ENCODE measurements around the gene ZNF282. TPM values are rescaled to one million over a fixed set of nuclear protein-coding genes. Genes with fewer than 3 reads are reported as not detected.

The ZNF282 gene
- total and polyA plus RNA-seq, 7 experiments from 2014 or later: 0.83 to 36.7 (median 13.3) TPM

GRCh38 chr7:149172534-149172920, 22.8 kb upstream of the ZNF282 start:
- Mint-ChIP-seq H3K4me1 (peaks cover 0 to 5% (median 0%) of the 10 kb centered on the region in 7 donors), H3K4me3 (no peak overlapping the region), H3K9me3 (no peaks in the 10 kb centered on the region), H3K27me3 (no peaks in the 10 kb centered on the region), H3K36me3 (peaks cover 12 to 28% (median 17%) of the 10 kb centered on the region in 5 donors), H3K27ac (peak overlapping the region in 1 of 9 donors; percentile 55)
- no peak for DNase-seq
- Histone ChIP-seq H3K27ac (ENCODE audit: low read depth, low read length) (no peak overlapping the region), H3K27me3 (ENCODE audit: control insufficient read depth in 2 of 2, insufficient read depth in 2 of 2, low read length in 2 of 2) (no peaks in the 10 kb centered on the region), H3K9me3 (ENCODE audit: control insufficient read depth in 2 of 3, low read length in 3 of 3) (no peaks in the 10 kb centered on the region), H3K36me3 (ENCODE audit: control insufficient read depth in 2 of 3, insufficient read depth in 3 of 3, low read length in 3 of 3) (peaks cover 0 to 48% (median 18%) of the 10 kb centered on the region in 3 experiments), H3K4me1 (ENCODE audit: control insufficient read depth in 2 of 2, insufficient read depth in 2 of 2, low read length in 2 of 2) (no peaks in the 10 kb centered on the region), H3K4me3 (ENCODE audit: low read length) (no peak overlapping the region)
- ChIA-PET POLR2A (no interaction called here), CTCF (no interaction called here)
- intact Hi-C loops (cut with micrococcal nuclease): no loop called here
- ATAC-seq: no peak

DNA sequence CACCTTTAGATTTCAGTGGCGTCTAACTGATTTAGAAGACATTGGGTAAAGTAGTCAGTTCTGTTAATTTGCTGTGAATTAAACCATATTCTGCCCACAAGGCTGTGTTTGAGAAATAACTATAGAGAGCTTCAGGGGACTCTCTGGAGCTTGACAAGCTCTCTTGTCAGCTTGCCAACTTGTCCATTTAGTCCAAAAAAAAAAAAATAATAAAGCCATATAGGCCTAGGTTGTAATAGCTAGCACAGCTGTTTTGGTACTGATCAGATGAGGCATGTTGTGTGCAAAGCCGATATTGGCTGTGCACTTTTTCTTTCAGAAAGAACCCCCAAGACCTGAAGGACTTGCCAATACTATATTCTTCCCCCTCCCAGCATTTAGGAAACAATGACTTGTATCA, 20.2 kb upstream of the ZNF282 start:
- Histone ChIP-seq H3K36me3 (ENCODE audit: control insufficient read depth in 2 of 3, insufficient read depth in 3 of 3, low read length in 3 of 3) (peaks cover 7 to 53% (median 18%) of the 10 kb centered on the region in 3 experiments), H3K27me3 (ENCODE audit: control insufficient read depth in 2 of 2, insufficient read depth in 2 of 2, low read length in 2 of 2) (no peaks in the 10 kb centered on the region), H3K9me3 (ENCODE audit: control insufficient read depth in 2 of 3, low read length in 3 of 3) (no peaks in the 10 kb centered on the region), H3K4me1 (ENCODE audit: control insufficient read depth in 2 of 2, insufficient read depth in 2 of 2, low read length in 2 of 2) (no peaks in the 10 kb centered on the region), H3K4me3 (ENCODE audit: low read length) (no peak overlapping the region), H3K27ac (ENCODE audit: low read depth, low read length) (no peak overlapping the region)
- CTCF ChIA-PET: no interaction called here
- Mint-ChIP-seq H3K36me3 (peaks cover 14 to 37% (median 24%) of the 10 kb centered on the region in 5 donors), H3K27ac (no peak overlapping the region), H3K9me3 (no peaks in the 10 kb centered on the region), H3K4me1 (peaks cover 0 to 5% (median 0%) of the 10 kb centered on the region in 7 donors), H3K27me3 (no peaks in the 10 kb centered on the region), H3K4me3 (no peak overlapping the region)
- ATAC-seq (no peak), DNase-seq (no peak)
- POLR2A ChIA-PET: interaction anchor here (0.7 to 0.8 kb wide), 2 partner anchors 244 to 470 kb away, joined by 3 read pairs; no protein-coding TSS in a partner anchor
- intact Hi-C loops (cut with micrococcal nuclease): no loop called here

DNA sequence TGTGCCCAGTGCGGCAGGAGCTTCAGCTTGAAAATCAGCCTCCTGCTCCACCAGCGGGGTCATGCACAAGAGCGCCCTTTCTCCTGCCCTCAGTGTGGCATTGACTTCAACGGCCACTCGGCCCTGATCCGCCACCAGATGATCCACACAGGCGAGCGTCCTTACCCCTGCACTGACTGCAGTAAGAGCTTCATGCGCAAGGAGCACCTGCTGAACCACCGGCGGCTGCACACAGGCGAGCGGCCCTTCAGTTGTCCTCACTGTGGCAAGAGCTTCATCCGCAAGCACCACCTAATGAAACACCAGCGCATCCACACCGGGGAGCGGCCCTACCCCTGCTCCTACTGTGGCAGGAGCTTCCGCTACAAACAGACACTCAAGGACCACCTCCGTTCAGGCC, 16.1 kb upstream of the ZNF282 start:
- Mint-ChIP-seq H3K4me1 (peaks cover 0 to 7% (median 0%) of the 10 kb centered on the region in 7 donors), H3K36me3 (peaks cover 16 to 40% (median 21%) of the 10 kb centered on the region in 5 donors), H3K9me3 (no peaks in the 10 kb centered on the region), H3K27ac (peak overlapping the region in 1 of 9 donors; percentile 41), H3K4me3 (no peak overlapping the region), H3K27me3 (no peaks in the 10 kb centered on the region)
- H3K4me1 ChIP-seq (ENCODE audit: control insufficient read depth in 2 of 2, insufficient read depth in 2 of 2, low read length in 2 of 2): no peaks in the 10 kb centered on the region
- intact Hi-C loops (cut with micrococcal nuclease): no loop called here
- no peak overlapping the region for H3K27ac ChIP-seq (ENCODE audit: low read depth, low read length)
- H3K4me3 ChIP-seq (ENCODE audit: low read length): no peak overlapping the region
- H3K9me3 ChIP-seq (ENCODE audit: control insufficient read depth in 2 of 3, low read length in 3 of 3): no peaks in the 10 kb centered on the region
- CTCF ChIA-PET: interaction anchor here (0.8 kb wide), 1 partner anchor 22 kb away, joined by 3 read pairs; no protein-coding TSS in a partner anchor
- ATAC-seq (no peak), DNase-seq (no peak)
- no peaks in the 10 kb centered on the region for H3K27me3 ChIP-seq (ENCODE audit: control insufficient read depth in 2 of 2, insufficient read depth in 2 of 2, low read length in 2 of 2)
- POLR2A ChIA-PET: interaction anchor here (0.6 kb wide), 1 partner anchor 32 kb away, joined by 3 read pairs; no protein-coding TSS in a partner anchor
- peaks cover 7 to 52% (median 9%) of the 10 kb centered on the region in 3 experiments for H3K36me3 ChIP-seq (ENCODE audit: control insufficient read depth in 2 of 3, insufficient read depth in 3 of 3, low read length in 3 of 3)

DNA sequence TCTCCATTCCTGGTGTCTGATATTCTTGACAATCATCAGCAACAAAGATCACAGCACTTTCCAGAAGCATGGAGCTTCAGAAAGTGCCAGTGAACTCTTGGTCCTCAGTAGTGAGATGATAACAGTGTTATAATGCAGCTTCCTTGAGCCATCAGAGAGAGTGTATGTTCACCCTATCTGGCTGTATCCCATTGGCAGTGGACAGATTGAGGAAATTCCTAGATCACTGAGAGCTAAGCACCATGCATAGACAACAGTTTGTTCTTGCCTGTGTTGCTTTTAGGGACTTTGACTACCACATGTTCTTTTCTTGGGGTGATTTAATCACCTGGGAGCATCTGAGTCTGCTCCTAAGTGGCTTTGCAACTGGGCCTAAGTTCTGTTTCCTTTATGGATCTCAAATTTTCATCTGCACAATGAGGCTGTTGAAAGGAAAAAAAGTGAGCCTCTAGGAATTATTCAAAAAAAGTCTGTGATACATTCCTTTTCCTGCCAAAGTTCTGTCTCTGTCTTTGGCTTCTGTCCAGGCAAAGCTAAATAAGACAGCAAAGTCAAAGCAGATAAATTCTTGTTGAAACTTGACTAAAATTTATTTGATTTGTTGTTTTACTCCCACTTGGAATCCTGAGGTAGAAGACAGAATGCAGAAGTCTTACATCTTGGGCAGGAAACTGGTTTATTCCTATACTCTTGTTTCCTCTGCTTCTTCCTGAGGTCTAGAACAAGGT, 14.5 kb upstream of the ZNF282 start:
- Mint-ChIP-seq H3K27me3 (no peaks in the 10 kb centered on the region), H3K36me3 (peaks cover 16 to 40% (median 21%) of the 10 kb centered on the region in 5 donors), H3K9me3 (no peaks in the 10 kb centered on the region), H3K4me3 (no peak overlapping the region), H3K27ac (peak overlapping the region in 4 of 9 donors; percentile 11 to 74 (median 54)), H3K4me1 (peaks cover 0 to 7% (median 0%) of the 10 kb centered on the region in 7 donors)
- Histone ChIP-seq H3K36me3 (ENCODE audit: control insufficient read depth in 2 of 3, insufficient read depth in 3 of 3, low read length in 3 of 3) (peaks cover 7 to 50% (median 9%) of the 10 kb centered on the region in 3 experiments), H3K4me3 (ENCODE audit: low read length) (no peak overlapping the region), H3K4me1 (ENCODE audit: control insufficient read depth in 2 of 2, insufficient read depth in 2 of 2, low read length in 2 of 2) (no peaks in the 10 kb centered on the region), H3K27ac (ENCODE audit: low read depth, low read length) (no peak overlapping the region), H3K27me3 (ENCODE audit: control insufficient read depth in 2 of 2, insufficient read depth in 2 of 2, low read length in 2 of 2) (no peaks in the 10 kb centered on the region), H3K9me3 (ENCODE audit: control insufficient read depth in 2 of 3, low read length in 3 of 3) (no peaks in the 10 kb centered on the region)
- ChIA-PET CTCF (no interaction called here), POLR2A (interaction anchor here (1.4 kb wide), 1 partner anchor 33 kb away, joined by 3 read pairs; the partner anchor contains the start of gene ZNF398)
- no peak for DNase-seq
- intact Hi-C loops (cut with micrococcal nuclease): no loop called here
- no peak for ATAC-seq

- Histone ChIP-seq H3K27me3 (ENCODE audit: control insufficient read depth in 2 of 2, insufficient read depth in 2 of 2, low read length in 2 of 2) (no peaks in the 10 kb centered on the region), H3K27ac (ENCODE audit: low read depth, low read length) (no peak overlapping the region), H3K36me3 (ENCODE audit: control insufficient read depth in 2 of 3, insufficient read depth in 3 of 3, low read length in 3 of 3) (peaks cover 7 to 47% (median 8%) of the 10 kb centered on the region in 3 experiments), H3K9me3 (ENCODE audit: control insufficient read depth in 2 of 3, low read length in 3 of 3) (no peaks in the 10 kb centered on the region), H3K4me1 (ENCODE audit: control insufficient read depth in 2 of 2, insufficient read depth in 2 of 2, low read length in 2 of 2) (no peaks in the 10 kb centered on the region), H3K4me3 (ENCODE audit: low read length) (no peak overlapping the region)
- ChIA-PET CTCF (no interaction called here), POLR2A (interaction anchor here (1.4 kb wide), 1 partner anchor 34 kb away, joined by 3 read pairs; the partner anchor contains the start of gene ZNF398)
- DNase-seq (no peak), ATAC-seq (no peak)
- Mint-ChIP-seq H3K27ac (peak overlapping the region in 4 of 9 donors; percentile 11 to 74 (median 54)), H3K27me3 (no peaks in the 10 kb centered on the region), H3K4me1 (peaks cover 0 to 7% (median 0%) of the 10 kb centered on the region in 7 donors), H3K9me3 (no peaks in the 10 kb centered on the region), H3K36me3 (peaks cover 14 to 38% (median 21%) of the 10 kb centered on the region in 5 donors), H3K4me3 (no peak overlapping the region)
- intact Hi-C loops (cut with micrococcal nuclease): no loop called here
Observed at GRCh38 chr7:149181450-149181790, 13.9 kb upstream of the ZNF282 start.

GRCh38 chr7:149184274-149184673, 11.1 kb upstream of the ZNF282 start:
- ChIA-PET POLR2A (no interaction called here), CTCF (no interaction called here)
- H3K4me1 ChIP-seq (ENCODE audit: control insufficient read depth in 2 of 2, insufficient read depth in 2 of 2, low read length in 2 of 2): no peaks in the 10 kb centered on the region
- Mint-ChIP-seq H3K4me1 (peaks cover 0 to 7% (median 0%) of the 10 kb centered on the region in 7 donors), H3K27ac (peak overlapping the region in 2 of 9 donors; percentile 38 to 59), H3K4me3 (no peak overlapping the region), H3K27me3 (peaks cover 0 to 7% (median 0%) of the 10 kb centered on the region in 5 donors), H3K36me3 (peaks cover 0 to 16% (median 4%) of the 10 kb centered on the region in 5 donors), H3K9me3 (no peaks in the 10 kb centered on the region)
- no peak for DNase-seq
- H3K27me3 ChIP-seq (ENCODE audit: control insufficient read depth in 2 of 2, insufficient read depth in 2 of 2, low read length in 2 of 2): no peaks in the 10 kb centered on the region
- ATAC-seq: no peak
- no peak overlapping the region for H3K4me3 ChIP-seq (ENCODE audit: low read length)
- H3K27ac ChIP-seq (ENCODE audit: low read depth, low read length): no peak overlapping the region
- intact Hi-C loops (cut with micrococcal nuclease): no loop called here
- no peaks in the 10 kb centered on the region for H3K9me3 ChIP-seq (ENCODE audit: control insufficient read depth in 2 of 3, low read length in 3 of 3)
- H3K36me3 ChIP-seq (ENCODE audit: control insufficient read depth in 2 of 3, insufficient read depth in 3 of 3, low read length in 3 of 3): peaks cover 0 to 21% (median 0%) of the 10 kb centered on the region in 3 experiments
